ENCODE data around the gene RPL10. TPM values are rescaled to one million over a fixed set of nuclear protein-coding genes. Genes with fewer than 3 reads are reported as not detected.

RPL10 gene
- total RNA-seq, 1 donor from 2014 or later: 2,969 TPM

DNA sequence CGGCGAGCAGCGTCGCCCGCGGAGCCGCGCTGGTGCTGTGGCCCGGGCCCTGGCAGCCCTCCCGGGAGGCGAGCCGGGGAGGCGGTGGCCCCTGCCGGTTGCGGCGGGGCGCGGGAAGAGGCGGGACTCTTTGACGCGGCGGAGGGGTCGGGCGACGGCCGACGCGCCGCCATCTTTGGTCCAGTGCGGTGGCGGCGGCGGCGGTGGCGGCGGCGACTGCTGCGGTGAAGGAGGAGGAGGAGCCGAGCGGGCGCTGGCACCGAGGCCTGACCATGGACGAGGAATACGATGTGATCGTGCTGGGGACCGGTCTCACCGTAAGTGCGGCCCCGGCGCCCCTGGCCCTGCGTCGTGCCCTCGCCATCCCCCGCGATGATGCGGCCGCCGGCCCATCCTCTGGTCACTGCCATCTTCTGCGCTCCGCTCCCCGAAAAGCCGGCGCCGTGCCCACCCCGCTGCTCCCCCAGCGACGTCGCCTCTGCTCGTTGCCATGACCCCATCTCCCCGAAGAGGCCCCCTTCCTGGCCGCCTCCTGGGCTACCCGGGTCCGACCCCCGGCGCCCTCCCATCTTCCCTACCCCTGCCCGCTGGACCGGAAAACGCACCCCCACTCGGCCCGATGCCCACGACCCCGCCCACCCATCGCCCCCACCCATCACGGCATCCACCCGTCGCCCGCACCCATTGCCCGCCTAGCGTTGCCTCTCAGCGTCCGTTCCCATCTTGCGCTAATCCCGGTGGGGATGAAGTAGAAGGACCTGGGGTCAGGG, 39.0 kb downstream of the RPL10 start, which contains the start of gene GDI1:
TSS of gene GDI1 (plus strand) at position 172 of the 770 bp plus-strand sequence. CDS start at position 273, 101 bp downstream.
- peaks cover 14% of the 10 kb centered on the region for H3K36me3 Mint-ChIP-seq
- H3K27ac Mint-ChIP-seq: peak within 1 kb of the TSS; percentile 61
- TF ChIP-seq, protein P1, sequence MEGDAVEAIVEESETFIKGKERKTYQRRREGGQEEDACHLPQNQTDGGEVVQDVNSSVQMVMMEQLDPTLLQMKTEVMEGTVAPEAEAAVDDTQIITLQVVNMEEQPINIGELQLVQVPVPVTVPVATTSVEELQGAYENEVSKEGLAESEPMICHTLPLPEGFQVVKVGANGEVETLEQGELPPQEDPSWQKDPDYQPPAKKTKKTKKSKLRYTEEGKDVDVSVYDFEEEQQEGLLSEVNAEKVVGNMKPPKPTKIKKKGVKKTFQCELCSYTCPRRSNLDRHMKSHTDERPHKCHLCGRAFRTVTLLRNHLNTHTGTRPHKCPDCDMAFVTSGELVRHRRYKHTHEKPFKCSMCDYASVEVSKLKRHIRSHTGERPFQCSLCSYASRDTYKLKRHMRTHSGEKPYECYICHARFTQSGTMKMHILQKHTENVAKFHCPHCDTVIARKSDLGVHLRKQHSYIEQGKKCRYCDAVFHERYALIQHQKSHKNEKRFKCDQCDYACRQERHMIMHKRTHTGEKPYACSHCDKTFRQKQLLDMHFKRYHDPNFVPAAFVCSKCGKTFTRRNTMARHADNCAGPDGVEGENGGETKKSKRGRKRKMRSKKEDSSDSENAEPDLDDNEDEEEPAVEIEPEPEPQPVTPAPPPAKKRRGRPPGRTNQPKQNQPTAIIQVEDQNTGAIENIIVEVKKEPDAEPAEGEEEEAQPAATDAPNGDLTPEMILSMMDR (IDR thresholded peaks at IDR 0.05; ENCODE audit: unreplicated experiment): no peak
- H3K27me3 Mint-ChIP-seq (ENCODE audit: low read depth): no peaks in the 10 kb centered on the region
- no peaks in the 10 kb centered on the region for H3K9me3 Mint-ChIP-seq
- H3K4me1 Mint-ChIP-seq: peaks cover 11% of the 10 kb centered on the region
- peak in 1 of 2 experiments; percentile 59 for DNase-seq (ENCODE audit: low spot score in 2 of 2, unreplicated experiment in 2 of 2)
- H3K4me3 Mint-ChIP-seq: peak within 1 kb of the TSS; percentile 79

DNA sequence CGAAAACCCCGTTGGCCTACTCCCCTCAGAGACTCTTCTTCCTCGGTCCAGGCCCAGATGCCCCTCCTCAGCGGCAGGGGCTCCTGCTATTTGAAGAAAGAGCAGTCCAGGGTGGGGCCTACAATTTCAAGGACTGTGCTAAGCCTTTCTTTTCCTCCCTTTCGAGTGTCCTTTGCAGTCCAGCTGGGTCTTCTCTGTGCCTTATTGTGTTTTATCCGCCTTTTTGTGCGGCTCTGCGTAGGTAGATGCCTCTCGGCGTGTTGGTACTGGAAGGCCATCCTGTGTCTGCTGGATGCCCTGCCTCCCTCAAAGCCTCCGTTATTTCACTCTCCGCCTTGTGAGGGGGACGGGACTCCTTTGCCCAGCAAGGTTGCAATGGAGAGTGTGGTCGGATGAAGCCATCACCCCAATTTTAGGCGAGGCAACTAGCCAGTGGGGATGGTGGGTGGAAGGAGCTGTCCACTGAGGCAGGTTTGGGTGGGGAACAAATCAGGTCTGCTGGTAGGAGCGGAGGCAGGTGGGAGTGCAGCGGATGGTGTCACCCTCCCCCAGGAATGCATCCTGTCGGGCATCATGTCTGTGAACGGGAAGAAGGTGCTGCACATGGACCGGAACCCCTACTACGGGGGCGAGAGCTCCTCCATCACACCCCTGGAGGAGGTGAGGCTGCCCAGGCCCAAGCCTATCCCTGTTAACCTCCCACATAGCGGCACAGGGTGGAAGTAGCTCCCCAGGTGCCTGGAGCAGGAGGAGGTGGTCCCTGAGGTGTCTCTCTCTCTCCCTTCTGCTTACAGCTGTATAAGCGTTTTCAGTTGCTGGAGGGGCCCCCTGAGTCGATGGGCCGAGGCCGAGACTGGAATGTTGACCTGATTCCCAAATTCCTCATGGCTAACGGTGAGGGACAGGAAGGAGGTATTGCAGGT, 40.1 kb downstream of the RPL10 start:
- peak overlapping the region; percentile 61 for H3K27ac Mint-ChIP-seq
- peak overlapping the region; percentile 79 for H3K4me3 Mint-ChIP-seq
- H3K9me3 Mint-ChIP-seq: no peaks in the 10 kb centered on the region
- peaks cover 12% of the 10 kb centered on the region for H3K36me3 Mint-ChIP-seq
- no peak for DNase-seq (ENCODE audit: low spot score in 2 of 2, unreplicated experiment in 2 of 2)
- TF ChIP-seq, protein P1 (IDR thresholded peaks at IDR 0.05; ENCODE audit: unreplicated experiment): no peak
- H3K4me1 Mint-ChIP-seq: peaks cover 11% of the 10 kb centered on the region
- no peaks in the 10 kb centered on the region for H3K27me3 Mint-ChIP-seq (ENCODE audit: low read depth)

DNA sequence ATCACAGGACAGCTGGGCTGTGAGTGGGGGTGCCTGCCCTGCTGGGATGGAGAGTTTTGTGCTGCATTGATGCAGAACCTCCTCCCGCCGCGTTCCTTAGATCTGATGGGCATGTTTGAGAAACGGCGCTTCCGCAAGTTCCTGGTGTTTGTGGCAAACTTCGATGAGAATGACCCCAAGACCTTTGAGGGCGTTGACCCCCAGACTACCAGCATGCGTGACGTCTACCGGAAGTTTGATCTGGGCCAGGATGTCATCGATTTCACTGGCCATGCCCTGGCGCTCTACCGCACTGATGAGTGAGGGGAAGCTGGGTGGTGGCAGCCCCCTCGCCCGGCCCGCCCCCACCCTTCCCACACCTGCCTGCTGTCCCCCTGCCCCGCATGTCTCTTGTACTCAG, 41.7 kb downstream of the RPL10 start:
- no peak overlapping the region for H3K27ac Mint-ChIP-seq
- no peak overlapping the region for H3K4me3 Mint-ChIP-seq
- DNase-seq (ENCODE audit: low spot score in 2 of 2, unreplicated experiment in 2 of 2): no peak
- TF ChIP-seq, protein P1 (IDR thresholded peaks at IDR 0.05; ENCODE audit: unreplicated experiment): no peak
- no peaks in the 10 kb centered on the region for H3K27me3 Mint-ChIP-seq (ENCODE audit: low read depth)
- H3K4me1 Mint-ChIP-seq: peaks cover 14% of the 10 kb centered on the region
- peaks cover 8% of the 10 kb centered on the region for H3K36me3 Mint-ChIP-seq
- no peaks in the 10 kb centered on the region for H3K9me3 Mint-ChIP-seq

DNA sequence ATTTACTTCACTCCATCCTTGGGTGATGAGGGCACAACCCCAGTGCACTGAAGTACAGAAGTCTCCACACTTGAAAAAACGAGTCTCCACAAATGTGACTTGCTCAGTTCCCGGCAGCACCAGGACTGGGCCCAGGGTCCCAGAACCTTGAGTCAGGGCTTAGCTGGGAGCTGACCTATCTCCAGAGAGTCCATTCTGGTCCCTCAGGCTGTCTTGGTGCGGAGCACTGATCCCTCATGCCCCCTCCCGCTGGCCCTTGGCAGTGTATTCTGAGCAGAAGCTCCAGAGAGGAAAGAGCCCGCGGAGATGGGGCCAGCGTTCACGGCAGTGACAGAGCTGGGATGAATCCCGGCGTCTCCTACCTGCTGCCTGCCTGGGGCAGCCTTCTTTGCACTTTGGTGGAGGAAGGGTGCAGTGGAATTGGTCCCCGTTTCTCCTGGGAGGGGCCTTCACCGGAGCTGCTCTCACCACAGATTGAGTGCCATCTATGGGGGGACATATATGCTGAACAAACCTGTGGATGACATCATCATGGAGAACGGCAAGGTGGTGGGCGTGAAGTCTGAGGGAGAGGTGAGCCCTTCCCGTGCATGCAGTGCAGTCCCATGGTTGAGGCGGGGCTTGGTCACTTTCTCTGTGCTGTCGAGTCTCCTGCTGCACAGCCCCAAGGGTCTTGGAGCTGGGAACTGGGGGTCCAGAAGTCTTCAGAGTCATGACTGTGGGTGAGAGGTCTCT, 42.6 kb downstream of the RPL10 start:
- TF ChIP-seq, protein P1 (IDR thresholded peaks at IDR 0.05; ENCODE audit: unreplicated experiment): no peak
- Mint-ChIP-seq H3K27ac (no peak overlapping the region), H3K36me3 (peaks cover 6% of the 10 kb centered on the region), H3K27me3 (ENCODE audit: low read depth) (no peaks in the 10 kb centered on the region), H3K9me3 (no peaks in the 10 kb centered on the region), H3K4me1 (peaks cover 14% of the 10 kb centered on the region), H3K4me3 (no peak overlapping the region)
- DNase-seq (ENCODE audit: low spot score in 2 of 2, unreplicated experiment in 2 of 2): no peak

DNA sequence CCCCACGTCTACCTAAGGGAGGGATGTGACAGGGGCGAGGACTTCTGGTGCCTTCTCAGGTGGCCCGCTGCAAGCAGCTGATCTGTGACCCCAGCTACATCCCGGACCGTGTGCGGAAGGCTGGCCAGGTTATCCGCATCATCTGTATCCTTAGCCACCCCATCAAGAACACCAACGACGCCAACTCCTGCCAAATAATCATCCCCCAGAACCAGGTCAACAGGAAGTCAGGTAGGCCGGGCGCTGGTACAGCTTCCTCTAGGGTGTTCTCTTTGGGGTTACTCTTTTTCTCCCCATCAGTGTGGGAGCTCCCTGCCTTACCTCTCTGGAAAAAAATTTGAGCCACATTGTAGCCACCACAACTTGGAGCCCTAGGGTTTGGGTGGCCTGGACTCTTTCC, 43.4 kb downstream of the RPL10 start:
- H3K27ac Mint-ChIP-seq: no peak overlapping the region
- peaks cover 3% of the 10 kb centered on the region for H3K36me3 Mint-ChIP-seq
- TF ChIP-seq, protein P1 (IDR thresholded peaks at IDR 0.05; ENCODE audit: unreplicated experiment): no peak
- no peaks in the 10 kb centered on the region for H3K27me3 Mint-ChIP-seq (ENCODE audit: low read depth)
- no peak overlapping the region for H3K4me3 Mint-ChIP-seq
- DNase-seq (ENCODE audit: low spot score in 2 of 2, unreplicated experiment in 2 of 2): no peak
- H3K9me3 Mint-ChIP-seq: no peaks in the 10 kb centered on the region
- H3K4me1 Mint-ChIP-seq: peaks cover 9% of the 10 kb centered on the region

Measured in mesothelial cell of epicardium (in vitro differentiated cells).